ENCODE data around the gene SEC11A.
A peak's percentile ranks its signal among the peaks of the same experiment; 100 is the strongest.

The SEC11A gene

GRCh38 chr15:84685304-84685703, 30.6 kb downstream of the SEC11A start:
- DNase-seq (ENCODE audit: extremely low read depth in 1 of 2, low read depth in 1 of 2), result no peak

GRCh38 chr15:84684092-84684491, 31.8 kb downstream of the SEC11A start:
- DNase-seq (ENCODE audit: extremely low read depth in 1 of 2, low read depth in 1 of 2), result no peak

- no peak for DNase-seq (ENCODE audit: extremely low read depth in 1 of 2, low read depth in 1 of 2)
Measured at GRCh38 chr15:84681831-84682230, 34.1 kb downstream of the SEC11A start.

GRCh38 chr15:84671211-84671610, 44.7 kb downstream of the SEC11A start:
- no peak for DNase-seq (ENCODE audit: extremely low read depth in 1 of 2, low read depth in 1 of 2)

- DNase-seq (ENCODE audit: extremely low read depth in 1 of 2, low read depth in 1 of 2), result peak in 1 of 2 donors; percentile 64
Measured at GRCh38 chr15:84669726-84670125, 46.2 kb downstream of the SEC11A start.

- DNase-seq (ENCODE audit: extremely low read depth in 1 of 2, low read depth in 1 of 2), result no peak
Measured at GRCh38 chr15:84668221-84668982, 47.5 kb downstream of the SEC11A start.

DNA sequence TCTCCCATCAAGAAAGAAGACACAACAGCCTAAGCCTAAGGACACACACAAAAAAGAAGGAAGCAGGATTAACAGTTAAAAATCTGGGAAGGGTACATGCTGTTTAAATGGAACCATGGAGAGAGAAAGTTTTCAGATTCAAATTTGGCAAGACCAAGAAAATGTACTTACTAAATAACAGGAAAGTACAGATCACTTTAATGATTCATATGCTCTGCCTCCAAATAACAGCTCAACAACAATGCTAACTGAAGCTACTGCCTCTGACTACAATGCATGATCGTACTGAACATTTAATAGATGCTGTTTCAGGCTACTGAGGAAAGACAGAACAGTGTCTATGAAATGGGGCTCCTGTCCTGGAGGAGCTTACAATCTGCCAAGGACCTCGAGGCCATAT, 49.6 kb downstream of the SEC11A start:
- no peak for DNase-seq (ENCODE audit: extremely low read depth in 1 of 2, low read depth in 1 of 2)

GRCh38 chr15:84661001-84661400, 54.9 kb downstream of the SEC11A start:
- DNase-seq (ENCODE audit: extremely low read depth in 1 of 2, low read depth in 1 of 2), result no peak

DNA sequence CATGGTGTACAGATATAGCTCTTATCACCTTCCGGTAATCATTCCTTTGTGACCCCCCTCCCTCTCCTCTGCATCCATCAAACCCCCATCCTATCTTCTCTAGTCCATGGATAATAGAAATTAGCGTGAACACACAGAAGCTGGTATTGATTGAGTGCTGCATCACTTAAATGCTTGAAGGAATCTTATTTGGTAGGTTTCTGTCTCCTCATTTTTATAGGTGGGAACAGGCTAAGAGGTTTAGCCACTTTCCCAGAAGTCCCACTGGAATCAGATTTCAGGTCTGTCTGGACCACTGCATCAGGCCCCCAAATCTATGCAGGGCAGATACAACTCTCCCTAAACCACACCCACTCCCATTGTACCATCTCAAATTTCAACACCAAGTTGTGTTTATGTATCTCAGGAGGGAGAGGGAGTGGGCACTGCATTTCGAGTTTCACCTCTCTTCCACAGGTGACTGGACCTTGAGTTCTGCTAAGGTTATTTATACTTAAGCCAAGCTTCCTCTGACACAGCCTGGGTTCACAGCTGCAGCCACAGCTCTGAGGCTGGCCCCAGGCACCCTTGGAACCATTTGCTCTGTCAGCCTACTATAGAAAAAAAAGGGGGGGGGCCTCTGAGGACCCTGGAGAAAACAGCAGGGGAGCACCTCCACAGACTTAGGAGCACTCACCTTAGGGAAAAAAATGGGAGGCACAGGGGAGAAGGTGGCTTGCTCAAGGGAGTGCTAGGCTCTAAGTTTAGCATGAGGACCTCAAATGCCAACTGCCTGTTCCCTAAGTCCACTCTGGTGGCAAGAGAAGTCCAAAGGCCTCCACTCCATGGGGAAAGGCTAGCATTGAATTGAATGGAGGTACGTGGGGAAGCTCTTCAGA, 55.8 kb downstream of the SEC11A start:
- DNase-seq (ENCODE audit: extremely low read depth in 1 of 2, low read depth in 1 of 2), result no peak

DNA sequence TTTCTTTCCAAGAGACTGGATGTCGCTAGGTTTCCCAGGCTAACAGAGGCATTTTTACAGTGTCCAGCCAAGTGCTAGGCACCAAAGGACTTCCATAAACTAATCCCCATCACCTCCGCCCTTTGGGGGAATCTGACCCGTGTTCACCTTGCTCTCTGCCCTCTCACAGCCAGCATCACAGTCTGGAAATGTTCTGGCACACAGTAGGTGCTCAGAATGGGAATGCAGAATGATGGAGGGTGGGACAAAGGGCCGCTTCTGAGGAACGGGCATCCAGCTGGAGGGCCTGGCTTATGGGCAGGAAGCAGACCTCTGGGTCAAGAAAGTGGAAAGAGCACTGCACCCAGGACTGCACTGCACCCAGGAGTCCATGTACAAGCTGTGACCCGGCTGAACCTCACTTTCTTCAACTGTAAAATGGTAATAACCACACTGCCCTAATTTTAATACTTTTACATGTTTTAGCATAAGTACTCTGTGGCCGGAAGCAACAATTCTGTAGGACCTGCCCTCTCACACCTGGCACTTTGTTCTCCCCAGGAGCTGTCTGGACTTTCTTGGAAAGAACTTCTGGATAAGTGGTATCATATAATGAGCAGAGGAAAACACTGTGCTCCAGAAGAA, 57.0 kb downstream of the SEC11A start:
- no peak for DNase-seq (ENCODE audit: extremely low read depth in 1 of 2, low read depth in 1 of 2)

GRCh38 chr15:84658080-84658787, 57.7 kb downstream of the SEC11A start, which contains the start of gene NMB:
Gene NMB (minus strand): TSS chr15:84658199. CDS start chr15:84658152, 47 bp downstream.
- peak; percentile 71 to 72 for DNase-seq (ENCODE audit: extremely low read depth in 1 of 2, low read depth in 1 of 2)

- no peak for DNase-seq (ENCODE audit: extremely low read depth in 1 of 2, low read depth in 1 of 2)
Measured at GRCh38 chr15:84657748-84658079, 58.2 kb downstream of the SEC11A start.

DNA sequence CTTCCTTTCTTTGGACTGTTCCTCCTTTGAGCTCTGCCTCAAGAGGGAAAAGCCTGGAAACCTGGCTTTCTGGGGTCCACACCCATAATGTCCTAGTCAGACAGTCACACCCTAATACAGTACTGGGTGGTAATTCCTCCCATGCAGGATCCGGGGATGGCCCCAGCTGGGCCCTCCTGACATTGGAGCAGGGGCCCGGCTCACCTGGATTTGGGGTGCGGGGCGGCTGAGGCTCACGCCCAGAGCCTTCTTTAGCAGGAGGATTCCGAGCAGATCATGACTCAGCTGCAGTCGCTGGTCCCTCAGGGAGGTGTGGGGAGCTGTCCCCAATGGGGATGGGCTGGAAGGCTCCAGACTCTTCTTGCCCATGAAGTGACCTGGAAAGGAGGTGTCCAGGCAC, 59.0 kb downstream of the SEC11A start:
- no peak for DNase-seq (ENCODE audit: extremely low read depth in 1 of 2, low read depth in 1 of 2)

- peak; percentile 40 to 66 for DNase-seq (ENCODE audit: extremely low read depth in 1 of 2, low read depth in 1 of 2)
Measured at GRCh38 chr15:84654689-84655453, 61.1 kb downstream of the SEC11A start.

GRCh38 chr15:84653910-84654688, 61.8 kb downstream of the SEC11A start, which contains the start of gene WDR73:
Gene WDR73 (minus strand): TSS chr15:84654283. CDS start chr15:84654274, 9 bp downstream.
- DNase-seq (ENCODE audit: extremely low read depth in 1 of 2, low read depth in 1 of 2), result peak; percentile 92 to 94

- no peak for DNase-seq (ENCODE audit: extremely low read depth in 1 of 2, low read depth in 1 of 2)
Measured at GRCh38 chr15:84653584-84653909, 62.4 kb downstream of the SEC11A start.

GRCh38 chr15:84649706-84650105, 66.2 kb downstream of the SEC11A start:
- DNase-seq (ENCODE audit: extremely low read depth in 1 of 2, low read depth in 1 of 2), result no peak

- no peak for DNase-seq (ENCODE audit: extremely low read depth in 1 of 2, low read depth in 1 of 2)
Measured at GRCh38 chr15:84648539-84648938, 67.4 kb downstream of the SEC11A start.

DNA sequence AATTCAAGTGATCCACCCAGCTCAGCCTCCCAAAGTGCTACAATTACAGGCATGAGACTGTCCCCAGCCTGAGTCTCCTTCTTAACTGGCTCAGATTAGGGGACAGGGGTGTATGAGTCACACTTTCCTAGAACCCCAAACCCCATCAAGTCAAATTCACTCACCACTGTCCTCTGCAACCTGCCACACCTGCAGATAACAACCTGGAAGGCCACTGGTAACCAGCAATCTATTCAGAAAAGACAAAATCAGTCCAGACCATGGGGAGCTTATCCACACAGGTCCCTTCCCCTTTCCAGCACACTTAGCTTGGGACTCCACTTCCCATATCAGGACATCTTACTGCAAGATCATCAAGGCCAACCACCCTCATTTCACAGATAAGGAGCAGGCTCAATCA, 68.2 kb downstream of the SEC11A start:
- no peak for DNase-seq (ENCODE audit: extremely low read depth in 1 of 2, low read depth in 1 of 2)

Measured in stimulated activated CD8-positive, alpha-beta memory T cell treated with anti-CD3 and anti-CD28 coated beads, Interleukin-7, amount 100 ng/mL, for 48 hours (primary cell).